Motor neuron (in vitro differentiated cells): ENCODE measurements around the gene GPS1. TPM values are rescaled to one million over a fixed set of nuclear protein-coding genes. Genes with fewer than 3 reads are reported as not detected.
A peak's percentile ranks its signal among the peaks of the same experiment; 100 is the strongest.

Experiments
- ATAC-seq, 8 experiments: fragments of 200-7000 bp; cut with Tn5 transposase; replicated peaks in 6 of 8; 2 replicates each; pipeline ENCODE4 v1.8.0; 2021; ENCODE audit warnings: mild to moderate bottlenecking in 8 of 8, moderate library complexity in 8 of 8
- H3K27ac ChIP-seq, 2 donors: fragments of 250-450 bp; sonication (Bioruptor Pico); 2 replicates each; pipeline ENCODE4 v1.9.0; 2021; ENCODE audit warnings: antibody characterized with exemption in 2 of 2, mild to moderate bottlenecking in 2 of 2, moderate library complexity in 1 of 2
- H3K4me1 ChIP-seq, 2 donors: fragments of 250-450 bp; sonication (Bioruptor Pico); replicated peaks in 1 of 2; 2 replicates each; pipeline ENCODE4 v1.6.1; 2021; ENCODE audit warnings: antibody characterized with exemption in 2 of 2, mild to moderate bottlenecking in 2 of 2, moderate library complexity in 1 of 2
- H3K4me3 ChIP-seq, 5 donors: fragments of 250-450 bp; sonication (Bioruptor Pico); 2 replicates each; pipeline ENCODE4 v1.9.0; 2021; ENCODE audit warnings: antibody characterized with exemption in 5 of 5, mild to moderate bottlenecking in 5 of 5, moderate library complexity in 4 of 5
- WGBS, 10 experiments: fragments of 450-650 bp; shearing (Covaris generic); methylation state at CpG; one replicate each; pipeline ENCODE4 v1.0.0; 2022; 5-methylcytosine and 5-hydroxymethylcytosine counted together
- in situ Hi-C, 9 experiments: fragments of 400-800 bp; cut with MboI; loops; one replicate each; pipeline ENCODE4 v1.15.0; 2021; ENCODE audit warnings: low sequenced_read_pairs in 9 of 9, low pct_unique_long_range_greater_than_20kb in 2 of 9; ENCODE audit not compliant: unreplicated experiment in 9 of 9
- total RNA-seq, 8 experiments: library from RNA; unstranded; fragments of 300-600 nt; gene quantifications; 2 replicates each; pipeline versions ENCODE4 v1.2.3 to v1.2.4, GENCODE V29; 2022

The GPS1 gene
- total RNA-seq, 8 experiments from 2014 or later: 54.6 to 97.9 (median 78.2) TPM

- 33 to 96% (median 89%) methylated on average over 2 to 6 of the region's 14 CpGs; no CpG with 5 or more reads in 3 of the 10 experiments for WGBS, 10 experiments
- peaks cover 0 to 6% of the 10 kb centered on the region in 2 donors for H3K4me1 ChIP-seq
- H3K4me3 ChIP-seq: no peak overlapping the region
- ATAC-seq: peak in 2 of 8 experiments; percentile 16 to 53
- H3K27ac ChIP-seq: no peak overlapping the region
- in situ Hi-C loops: loop anchor here in 4 of 9 experiments (25.0 kb wide), 2 partner anchors 91 to 116 kb away; no protein-coding TSS in a partner anchor
Observed at GRCh38 chr17:82045936-82046484, 5.7 kb upstream of the GPS1 start.

GRCh38 chr17:82046903-82047302, 4.8 kb upstream of the GPS1 start:
- in situ Hi-C loops: loop anchor here in 4 of 9 experiments (25.0 kb wide), 2 partner anchors 90 to 115 kb away; no protein-coding TSS in a partner anchor
- WGBS, 10 experiments: 70 to 96% (median 89%) methylated on average over 5 to 15 of the region's 21 CpGs; no CpG with 5 or more reads in 4 of the 10 experiments
- ATAC-seq: no peak
- H3K4me1 ChIP-seq: peaks cover 0 to 6% of the 10 kb centered on the region in 2 donors
- no peak overlapping the region for H3K4me3 ChIP-seq
- no peak overlapping the region for H3K27ac ChIP-seq

GRCh38 chr17:82047379-82047778, 4.3 kb upstream of the GPS1 start:
- ATAC-seq: no peak
- in situ Hi-C loops: loop anchor here in 4 of 9 experiments (25.0 kb wide), 2 partner anchors 90 to 115 kb away; no protein-coding TSS in a partner anchor
- WGBS, 10 experiments: 87 to 100% (median 94%) methylated on average over 5 to 12 of the region's 24 CpGs; no CpG with 5 or more reads in 6 of the 10 experiments
- peaks cover 0 to 6% of the 10 kb centered on the region in 2 donors for H3K4me1 ChIP-seq
- no peak overlapping the region for H3K4me3 ChIP-seq
- no peak overlapping the region for H3K27ac ChIP-seq

GRCh38 chr17:82047914-82048570, 3.7 kb upstream of the GPS1 start:
- Histone ChIP-seq H3K4me3 (no peak overlapping the region), H3K4me1 (peaks cover 6 to 10% of the 10 kb centered on the region in 2 donors), H3K27ac (no peak overlapping the region)
- in situ Hi-C loops: loop anchor here in 4 of 9 experiments (25.0 kb wide), 2 partner anchors 89 to 114 kb away; no protein-coding TSS in a partner anchor
- ATAC-seq: no peak
- WGBS, 10 experiments: 53 to 100% (median 81%) methylated on average over 1 to 6 of the region's 25 CpGs; no CpG with 5 or more reads in 3 of the 10 experiments

GRCh38 chr17:82048571-82048971, 3.1 kb upstream of the GPS1 start:
- ATAC-seq: no peak
- Histone ChIP-seq H3K4me1 (peaks cover 7 to 12% of the 10 kb centered on the region in 2 donors), H3K27ac (no peak overlapping the region), H3K4me3 (no peak overlapping the region)
- in situ Hi-C loops: loop anchor here in 4 of 9 experiments (25.0 kb wide), 2 partner anchors 89 to 114 kb away; no protein-coding TSS in a partner anchor
- 100% methylated on average over 4 of the region's 20 CpGs; no CpG with 5 or more reads in 9 of the 10 experiments for whole genome bisulfite sequencing, 10 experiments

- H3K27ac ChIP-seq: no peak overlapping the region
- 20 to 40% methylated on average over 1 of the region's 8 CpGs; no CpG with 5 or more reads in 8 of the 10 experiments for WGBS, 10 experiments
- H3K4me1 ChIP-seq: peaks cover 7 to 12% of the 10 kb centered on the region in 2 donors
- ATAC-seq: no peak
- in situ Hi-C loops: loop anchor here in 4 of 9 experiments (25.0 kb wide), 2 partner anchors 88 to 113 kb away; no protein-coding TSS in a partner anchor
- H3K4me3 ChIP-seq: no peak overlapping the region
Observed at GRCh38 chr17:82049106-82049505, 2.6 kb upstream of the GPS1 start.

- H3K27ac ChIP-seq: no peak overlapping the region
- no peak overlapping the region for H3K4me3 ChIP-seq
- peaks cover 7 to 12% of the 10 kb centered on the region in 2 donors for H3K4me1 ChIP-seq
- in situ Hi-C loops: loop anchor here in 4 of 9 experiments (25.0 kb wide), 2 partner anchors 88 to 113 kb away; no protein-coding TSS in a partner anchor
- ATAC-seq: no peak
- 96 to 100% (median 100%) methylated on average over 1 to 3 of the region's 16 CpGs; no CpG with 5 or more reads in 7 of the 10 experiments for WGBS, 10 experiments
Observed at GRCh38 chr17:82049521-82049971, 2.2 kb upstream of the GPS1 start.

GRCh38 chr17:82050152-82050760, 1.4 kb upstream of the GPS1 start:
- no peak for ATAC-seq
- Histone ChIP-seq H3K4me3 (peak overlapping the region; percentile 75 to 100 (median 96)), H3K27ac (no peak overlapping the region), H3K4me1 (peaks cover 7 to 12% of the 10 kb centered on the region in 2 donors)
- in situ Hi-C loops: no loop called here
- WGBS, 10 experiments: 75 to 92% (median 80%) methylated on average over 1 to 9 of the region's 28 CpGs; no CpG with 5 or more reads in 5 of the 10 experiments

- Histone ChIP-seq H3K4me3 (peak overlapping the region; percentile 75 to 100 (median 96)), H3K27ac (peak overlapping the region; percentile 69 to 86), H3K4me1 (peaks cover 7 to 12% of the 10 kb centered on the region in 2 donors)
- ATAC-seq: peak; percentile 12 to 58 (median 48)
- in situ Hi-C loops: no loop called here
- WGBS, 10 experiments: 24 to 60% methylated on average over 1 to 5 of the region's 79 CpGs; no CpG with 5 or more reads in 8 of the 10 experiments
Observed at GRCh38 chr17:82050761-82051641, 697 bp upstream of the GPS1 start.

GRCh38 chr17:82052638-82053059, 951 bp downstream of the GPS1 start:
- H3K4me3 ChIP-seq: peak overlapping the region; percentile 75 to 100 (median 96)
- H3K27ac ChIP-seq: no peak overlapping the region
- in situ Hi-C loops: no loop called here
- WGBS, 10 experiments: 0 to 30% (median 11%) methylated on average over 1 to 12 of the region's 19 CpGs; no CpG with 5 or more reads in 4 of the 10 experiments
- peak in 2 of 8 experiments; percentile 6 to 11 for ATAC-seq
- H3K4me1 ChIP-seq: peaks cover 7 to 12% of the 10 kb centered on the region in 2 donors

- H3K4me3 ChIP-seq: peak overlapping the region in 4 of 5 donors; percentile 75 to 100 (median 90)
- in situ Hi-C loops: no loop called here
- 80 to 100% (median 92%) methylated on average over 1 to 8 of the region's 19 CpGs; no CpG with 5 or more reads in 5 of the 10 experiments for WGBS, 10 experiments
- no peak for ATAC-seq
- H3K27ac ChIP-seq: no peak overlapping the region
- H3K4me1 ChIP-seq: peaks cover 7 to 12% of the 10 kb centered on the region in 2 donors
Observed at GRCh38 chr17:82053130-82053529, 1.4 kb downstream of the GPS1 start.
